DOHH2 (cell line): ENCODE measurements around the gene ADARB1.

ENCODE experiments used
- EZH2phosphoT487 ChIP-seq: fragments of 200-600 bp; sonication (generic); IDR thresholded peaks from 2 replicates; pipeline ENCODE4 v1.6.1; 2017; ENCODE audit warnings: borderline replicate concordance, mild to moderate bottlenecking, antibody characterized with exemption, low read length, moderate library complexity, mixed read lengths
- TF ChIP-seq, protein P1 (sequence below): fragments of 200-600 bp; sonication (generic); IDR thresholded peaks from one replicate; pipeline ENCODE4 v1.5.1; 2014; ENCODE audit warnings: antibody characterized with exemption, mild to moderate bottlenecking, low read depth, low read length; ENCODE audit not compliant: poor library complexity, severe bottlenecking

DNA sequence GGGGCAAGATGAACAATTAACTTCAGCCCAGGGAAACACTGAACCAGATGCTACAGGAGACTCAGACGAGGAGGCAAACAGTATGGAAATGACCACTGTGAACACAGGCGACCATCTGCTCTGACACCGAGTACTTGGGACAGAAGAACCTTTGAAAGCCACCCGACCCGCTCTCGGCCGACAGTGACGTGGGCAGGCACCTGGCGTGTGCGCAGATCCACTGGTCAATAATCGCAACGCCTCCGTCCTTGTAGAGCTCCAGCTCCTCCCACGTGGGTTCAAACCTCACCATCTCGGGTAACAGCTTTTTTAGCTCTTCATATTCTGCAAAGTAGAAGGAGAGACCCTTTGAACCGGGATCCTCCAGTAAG, 193.0 kb downstream of the ADARB1 start:
- TF ChIP-seq, protein P1, sequence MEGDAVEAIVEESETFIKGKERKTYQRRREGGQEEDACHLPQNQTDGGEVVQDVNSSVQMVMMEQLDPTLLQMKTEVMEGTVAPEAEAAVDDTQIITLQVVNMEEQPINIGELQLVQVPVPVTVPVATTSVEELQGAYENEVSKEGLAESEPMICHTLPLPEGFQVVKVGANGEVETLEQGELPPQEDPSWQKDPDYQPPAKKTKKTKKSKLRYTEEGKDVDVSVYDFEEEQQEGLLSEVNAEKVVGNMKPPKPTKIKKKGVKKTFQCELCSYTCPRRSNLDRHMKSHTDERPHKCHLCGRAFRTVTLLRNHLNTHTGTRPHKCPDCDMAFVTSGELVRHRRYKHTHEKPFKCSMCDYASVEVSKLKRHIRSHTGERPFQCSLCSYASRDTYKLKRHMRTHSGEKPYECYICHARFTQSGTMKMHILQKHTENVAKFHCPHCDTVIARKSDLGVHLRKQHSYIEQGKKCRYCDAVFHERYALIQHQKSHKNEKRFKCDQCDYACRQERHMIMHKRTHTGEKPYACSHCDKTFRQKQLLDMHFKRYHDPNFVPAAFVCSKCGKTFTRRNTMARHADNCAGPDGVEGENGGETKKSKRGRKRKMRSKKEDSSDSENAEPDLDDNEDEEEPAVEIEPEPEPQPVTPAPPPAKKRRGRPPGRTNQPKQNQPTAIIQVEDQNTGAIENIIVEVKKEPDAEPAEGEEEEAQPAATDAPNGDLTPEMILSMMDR, result no peak
- TF ChIP-seq EZH2phosphoT487, result no peak
